Smooth muscle cell (in vitro differentiated cells): Measurements from ENCODE around the gene BTBD16. TPM values are rescaled to one million over a fixed set of nuclear protein-coding genes. Genes with fewer than 3 reads are reported as not detected.

Source experiments
- DNase-seq: peaks from one replicate; lab custom pipeline; 2025; ENCODE audit not compliant: unreplicated experiment; lab: John Stamatoyannopoulos, UW
- H2AFZ ChIP-seq: fragments of 200-600 bp; sonication (generic); 2 replicates; pipeline ENCODE4 v1.6.0; 2016; ENCODE audit warnings: antibody characterized with exemption, low read depth, mild to moderate bottlenecking
- H3F3A ChIP-seq: fragments of 200-600 bp; sonication (generic); 2 replicates; pipeline ENCODE4 v1.6.0; 2017; ENCODE audit warnings: antibody characterized with exemption, low read depth
- H3K27ac ChIP-seq: fragments of 200-600 bp; sonication (generic); 2 replicates; pipeline ENCODE4 v1.5.1; 2016; ENCODE audit warnings: low read depth, mild to moderate bottlenecking
- H3K27me3 ChIP-seq: fragments of 200-600 bp; sonication (generic); 2 replicates; pipeline ENCODE4 v1.6.1; 2016; ENCODE audit warnings: low read depth, mild to moderate bottlenecking
- H3K36me3 ChIP-seq: fragments of 200-600 bp; sonication (generic); 2 replicates; pipeline ENCODE4 v1.5.1; 2016; ENCODE audit warnings: low read depth
- H3K4me1 ChIP-seq: fragments of 200-600 bp; sonication (generic); 2 replicates; pipeline ENCODE4 v1.5.1; 2016; ENCODE audit warnings: low read depth
- H3K4me2 ChIP-seq: fragments of 200-600 bp; sonication (generic); 2 replicates; pipeline ENCODE4 v1.6.0; 2016; ENCODE audit warnings: mild to moderate bottlenecking
- H3K4me3 ChIP-seq: fragments of 200-600 bp; sonication (generic); 2 replicates; pipeline ENCODE4 v1.5.1; 2016; ENCODE audit warnings: mild to moderate bottlenecking
- H3K79me2 ChIP-seq: fragments of 200-600 bp; sonication (generic); 2 replicates; pipeline ENCODE4 v1.6.0; 2016; ENCODE audit warnings: low read depth, mild to moderate bottlenecking
- H3K9ac ChIP-seq: fragments of 200-600 bp; sonication (generic); 2 replicates; pipeline ENCODE4 v1.6.0; 2016; ENCODE audit warnings: low read depth
- H3K9me3 ChIP-seq: fragments of 200-600 bp; sonication (generic); replicated peaks from 2 replicates; pipeline ENCODE4 v1.5.1; 2016; ENCODE audit warnings: low read depth
- H4K20me1 ChIP-seq: fragments of 200-600 bp; sonication (generic); 2 replicates; pipeline ENCODE4 v1.6.0; 2016; ENCODE audit warnings: low read depth
- CTCF ChIP-seq: fragments of 200-600 bp; sonication (generic); IDR thresholded peaks from 2 replicates; pipeline ENCODE4 v1.5.1; 2017; ENCODE audit warnings: borderline replicate concordance, mild to moderate bottlenecking, antibody characterized with exemption; ENCODE audit not compliant: insufficient read depth, poor library complexity, severe bottlenecking
- WGBS: methylation state at CpG from one replicate; pipeline ENCODE4 v1.1.7; 2016; ENCODE audit warnings: low lambda C conversion rate; 5-methylcytosine and 5-hydroxymethylcytosine counted together
- polyA plus RNA-seq: library from polyadenylated mRNA; unstranded; fragments of >200 nt; fragmentation: Nextera tagmentation; extraction: Ambion mirVana; gene quantifications from 2 replicates; pipeline ENCODE4 v1.2.1, GENCODE V29; 2016
- total RNA-seq: library from RNA; depleted of rRNA; stranded (reverse); fragments of >200 nt; gene quantifications from 2 replicates; pipeline ENCODE4 v1.2.3, GENCODE V29; 2014

BTBD16 gene
- total RNA-seq: not detected in 2 replicates
- polyA plus RNA-seq: not detected in 2 replicates

- no peak for TF ChIP-seq CTCF
- H3K9me3 ChIP-seq: no peaks in the 10 kb centered on the region
- H3K4me3 ChIP-seq: no peak within 1 kb of the TSS
- H3K4me1 ChIP-seq: no peaks in the 10 kb centered on the region
- no peaks in the 10 kb centered on the region for H3K79me2 ChIP-seq
- no peaks in the 10 kb centered on the region for H4K20me1 ChIP-seq
- H3K9ac ChIP-seq: no peak within 1 kb of the TSS
- H2AFZ ChIP-seq: no peak within 1 kb of the TSS
- no peak within 1 kb of the TSS for H3K4me2 ChIP-seq
- 95% methylated on average over 5 of the region's 5 CpGs for WGBS
- no peak within 1 kb of the TSS for H3K27ac ChIP-seq
- H3K36me3 ChIP-seq: no peaks in the 10 kb centered on the region
- DNase-seq: no peak
- no peaks in the 10 kb centered on the region for H3K27me3 ChIP-seq
- H3F3A ChIP-seq: no peaks in the 10 kb centered on the region
These were observed at the start of gene BTBD16 for GRCh38 chr10:122271076-122271475. Gene BTBD16, plus strand, starts transcription at chr10:122271296. Its CDS starts 3,786 bp downstream, at chr10:122275082.

DNA sequence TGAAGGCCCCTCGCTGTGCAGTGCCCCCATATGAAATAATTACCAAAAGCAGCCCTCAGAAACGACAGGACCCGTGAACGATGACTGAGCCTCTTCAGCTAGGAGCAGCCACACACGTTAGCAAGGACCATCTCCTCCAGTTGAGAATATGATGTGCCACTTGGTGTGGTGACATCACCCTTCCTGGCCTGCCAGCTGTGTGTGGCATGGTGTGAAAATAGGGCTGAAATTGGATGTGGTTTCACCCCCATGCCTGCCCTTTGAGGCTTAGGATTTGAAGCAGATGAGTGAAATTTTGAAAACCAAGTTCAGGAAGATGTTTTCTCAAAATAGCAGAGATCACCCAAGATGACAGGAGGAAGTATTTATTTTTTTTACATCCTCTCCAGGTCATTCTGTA, 49.1 kb upstream of the BTBD16 start:
- Histone ChIP-seq H3K9ac (no peak overlapping the region), H3K36me3 (no peaks in the 10 kb centered on the region), H4K20me1 (no peaks in the 10 kb centered on the region), H3K9me3 (no peaks in the 10 kb centered on the region), H3K27ac (no peak overlapping the region), H3K27me3 (no peaks in the 10 kb centered on the region), H2AFZ (no peak overlapping the region), H3K4me3 (no peak overlapping the region), H3K4me2 (no peak overlapping the region), H3K4me1 (no peaks in the 10 kb centered on the region), H3K79me2 (no peaks in the 10 kb centered on the region), H3F3A (no peaks in the 10 kb centered on the region)
- no peak for DNase-seq
- TF ChIP-seq CTCF: no peak
- WGBS: 93% methylated on average over 5 of the region's 5 CpGs

- no peak for TF ChIP-seq CTCF
- H3K4me1 ChIP-seq: no peaks in the 10 kb centered on the region
- no peaks in the 10 kb centered on the region for H3K79me2 ChIP-seq
- H2AFZ ChIP-seq: no peak overlapping the region
- H3K27me3 ChIP-seq: no peaks in the 10 kb centered on the region
- WGBS: 93% methylated on average over 7 of the region's 7 CpGs
- H3K9me3 ChIP-seq: no peaks in the 10 kb centered on the region
- no peaks in the 10 kb centered on the region for H3K36me3 ChIP-seq
- no peak overlapping the region for H3K9ac ChIP-seq
- H3K4me2 ChIP-seq: no peak overlapping the region
- no peaks in the 10 kb centered on the region for H4K20me1 ChIP-seq
- no peak for DNase-seq
- H3F3A ChIP-seq: no peaks in the 10 kb centered on the region
- no peak overlapping the region for H3K27ac ChIP-seq
- no peak overlapping the region for H3K4me3 ChIP-seq
These were observed 48.5 kb upstream of the BTBD16 start for GRCh38 chr10:122222638-122223037.

- H3K4me1 ChIP-seq: no peaks in the 10 kb centered on the region
- WGBS: 95% methylated on average over 9 of the region's 9 CpGs
- H4K20me1 ChIP-seq: no peaks in the 10 kb centered on the region
- H3K79me2 ChIP-seq: no peaks in the 10 kb centered on the region
- no peak for DNase-seq
- no peaks in the 10 kb centered on the region for H3K9me3 ChIP-seq
- TF ChIP-seq CTCF: no peak
- no peak overlapping the region for H3K27ac ChIP-seq
- H3K9ac ChIP-seq: no peak overlapping the region
- no peaks in the 10 kb centered on the region for H3K27me3 ChIP-seq
- no peaks in the 10 kb centered on the region for H3F3A ChIP-seq
- no peaks in the 10 kb centered on the region for H3K36me3 ChIP-seq
- no peak overlapping the region for H3K4me2 ChIP-seq
- no peak overlapping the region for H2AFZ ChIP-seq
- no peak overlapping the region for H3K4me3 ChIP-seq
These were observed 46.9 kb upstream of the BTBD16 start for GRCh38 chr10:122224159-122224558.
